ENCODE measurements around the gene FSTL3. TPM values are rescaled to one million over a fixed set of nuclear protein-coding genes. Genes with fewer than 3 reads are reported as not detected.

The FSTL3 gene
- total and polyA plus RNA-seq, 2 of the 8 experiments (the other 6 are each of a cell fraction or from before 2014, with no cell fraction given) = 8.1 to 11.8 TPM

GRCh38 chr19:695352-695949 lies 19.3 kb downstream of the FSTL3 start, which contains the start of gene PRSS57:
TSS of gene PRSS57 (minus strand) at chr19:695452. CDS start at chr19:695430, 22 bp downstream.
- Histone ChIP-seq H2BK12ac (ENCODE audit: low read depth, low read length) (no peak within 1 kb of the TSS), H3K79me2 (ENCODE audit: control insufficient read depth in 1 of 2, insufficient read depth in 2 of 2, low read length in 2 of 2) (no peaks in the 10 kb centered on the region), H3K9me3 (ENCODE audit: insufficient read depth in 2 of 2, low read depth in 1 of 2, low read length in 1 of 2) (no peaks in the 10 kb centered on the region), H4K91ac (replicated peaks; ENCODE audit: insufficient read length, low read length) (no peak within 1 kb of the TSS), H3K4me2 (ENCODE audit: insufficient read depth in 1 of 2, low read depth in 2 of 2, low read length in 2 of 2) (no peak within 1 kb of the TSS), H3K27ac (ENCODE audit: low read depth, low read length) (no peak within 1 kb of the TSS), H3K18ac (ENCODE audit: extremely low read depth, low read length) (no peak within 1 kb of the TSS), H2BK20ac (ENCODE audit: low read length) (no peak within 1 kb of the TSS), H4K5ac (ENCODE audit: insufficient read length, low read depth, low read length) (no peak within 1 kb of the TSS), H2AFZ (ENCODE audit: low read length) (no peak within 1 kb of the TSS), H2BK5ac (ENCODE audit: low read depth, low read length) (no peak within 1 kb of the TSS), H2BK15ac (ENCODE audit: low read length) (no peak within 1 kb of the TSS), H3K4me3 (ENCODE audit: extremely low read depth in 1 of 4, insufficient read depth in 2 of 4, low read depth in 3 of 4, low read length in 4 of 4) (no peak within 1 kb of the TSS), H3K4me1 (replicated peaks in 1 of 4; ENCODE audit: control insufficient read depth in 3 of 4, insufficient read depth in 4 of 4, low read length in 3 of 4) (no peaks in the 10 kb centered on the region), H3K27me3 (replicated peaks in 1 of 4; ENCODE audit: control insufficient read depth in 3 of 4, extremely low read depth in 1 of 4, insufficient read depth in 3 of 4, low read length in 3 of 4) (no peaks in the 10 kb centered on the region), H3K79me1 (ENCODE audit: low read depth, low read length) (no peaks in the 10 kb centered on the region), H3K9ac (replicated peaks in 1 of 4; ENCODE audit: extremely low read depth in 1 of 4, low read depth in 3 of 4, low read length in 3 of 4) (no peak within 1 kb of the TSS), H3K23ac (ENCODE audit: insufficient read length) (no peak within 1 kb of the TSS), H2BK120ac (replicated peaks; ENCODE audit: low read depth, low read length) (no peak within 1 kb of the TSS), H3K56ac (replicated peaks; ENCODE audit: insufficient read length, low read depth, low read length) (no peak within 1 kb of the TSS), H4K8ac (ENCODE audit: extremely low read depth, insufficient read depth, low read length) (no peak within 1 kb of the TSS; the same call in 1 of the 2 replicates), H4K20me1 (replicated peaks in 1 of 2; ENCODE audit: control insufficient read depth in 1 of 2, insufficient read depth in 2 of 2, low read length in 2 of 2) (no peaks in the 10 kb centered on the region), H3K4ac (replicated peaks; ENCODE audit: insufficient read length, low read depth, low read length) (no peak within 1 kb of the TSS), H2AK5ac (ENCODE audit: low read depth, low read length) (no peak within 1 kb of the TSS), H3K14ac (ENCODE audit: insufficient read length) (no peak within 1 kb of the TSS), H3K23me2 (ENCODE audit: low read depth, low read length) (no peaks in the 10 kb centered on the region), H3K36me3 (ENCODE audit: control insufficient read depth in 2 of 4, insufficient read depth in 4 of 4, low read length in 3 of 4) (no peaks in the 10 kb centered on the region)
- FAIRE-seq = no peak
- 87% methylated on average over 24 of the region's 31 CpGs; no CpG with 5 or more reads in 1 of the 2 experiments for WGBS, 2 experiments (ENCODE audit: extremely low coverage in 1 of 2, insufficient coverage in 1 of 2, insufficient read length in 1 of 2, insufficient replicate concordance in 2 of 2, low coverage in 1 of 2, low lambda C conversion rate in 2 of 2, missing lambda C conversion rate in 1 of 2)
- CTCF ChIA-PET (ENCODE audit: partially characterized antibody) = interaction anchor here (0.8 to 1.2 kb wide), 2 partner anchors 13 to 25 kb away, joined by 3 to 4 read pairs; no protein-coding TSS in a partner anchor
- POLR2A ChIA-PET (ENCODE audit: partially characterized antibody) = interaction anchor here (1.2 kb wide), 1 partner anchor 14 kb away, joined by 3 read pairs; no protein-coding TSS in a partner anchor
- DNase-seq (ENCODE audit: low read depth in 1 of 2, low spot score in 2 of 2) = no peak
- TF ChIP-seq RAD21 (IDR thresholded peaks at IDR 0.05 in 1 of 2, conservative IDR thresholded peaks at IDR 0.05 in 1 of 2; ENCODE audit: low read depth in 2 of 2, low read length in 2 of 2) (no peak), SP4 (IDR thresholded peaks at IDR 0.05; ENCODE audit: low read length) (no peak), PHF8 (conservative IDR thresholded peaks at IDR 0.05; ENCODE audit: low read depth, low read length) (no peak), RBBP5 (IDR thresholded peaks at IDR 0.05; ENCODE audit: borderline replicate concordance, low read depth, low read length) (no peak), SUZ12 (IDR thresholded peaks at IDR 0.05; ENCODE audit: low read length) (no peak), SP2 (IDR thresholded peaks at IDR 0.05; ENCODE audit: low read length) (no peak), HDAC6 (IDR thresholded peaks at IDR 0.05; ENCODE audit: low read depth, low read length) (no peak), KDM5A (IDR thresholded peaks at IDR 0.05; ENCODE audit: low read length) (no peak), SRF (IDR thresholded peaks at IDR 0.05; ENCODE audit: low read depth, low read length) (no peak), ATF2 (IDR thresholded peaks at IDR 0.05; ENCODE audit: low read length) (no peak), CEBPB (IDR thresholded peaks at IDR 0.05; ENCODE audit: low read depth, low read length) (no peak), GTF2F1 (IDR thresholded peaks at IDR 0.05; ENCODE audit: borderline replicate concordance, low read depth, low read length) (no peak)
